ENCODE results near the gene EGFL7.

GRCh38 chr9:136621019-136621733 is 41.5 kb upstream of the EGFL7 start:
- no peak for TF ChIP-seq CTCF (IDR thresholded peaks at IDR 0.05)
- no peak for TF ChIP-seq POLR2A (IDR thresholded peaks at IDR 0.05)
